T-helper 9 cell (primary cell): ENCODE data around the gene DCANP1.

ENCODE experiments used
- DNase-seq: peaks from one replicate; pipeline ENCODE4 v3.0.0-alpha.2; 2020

DCANP1 gene

DNA sequence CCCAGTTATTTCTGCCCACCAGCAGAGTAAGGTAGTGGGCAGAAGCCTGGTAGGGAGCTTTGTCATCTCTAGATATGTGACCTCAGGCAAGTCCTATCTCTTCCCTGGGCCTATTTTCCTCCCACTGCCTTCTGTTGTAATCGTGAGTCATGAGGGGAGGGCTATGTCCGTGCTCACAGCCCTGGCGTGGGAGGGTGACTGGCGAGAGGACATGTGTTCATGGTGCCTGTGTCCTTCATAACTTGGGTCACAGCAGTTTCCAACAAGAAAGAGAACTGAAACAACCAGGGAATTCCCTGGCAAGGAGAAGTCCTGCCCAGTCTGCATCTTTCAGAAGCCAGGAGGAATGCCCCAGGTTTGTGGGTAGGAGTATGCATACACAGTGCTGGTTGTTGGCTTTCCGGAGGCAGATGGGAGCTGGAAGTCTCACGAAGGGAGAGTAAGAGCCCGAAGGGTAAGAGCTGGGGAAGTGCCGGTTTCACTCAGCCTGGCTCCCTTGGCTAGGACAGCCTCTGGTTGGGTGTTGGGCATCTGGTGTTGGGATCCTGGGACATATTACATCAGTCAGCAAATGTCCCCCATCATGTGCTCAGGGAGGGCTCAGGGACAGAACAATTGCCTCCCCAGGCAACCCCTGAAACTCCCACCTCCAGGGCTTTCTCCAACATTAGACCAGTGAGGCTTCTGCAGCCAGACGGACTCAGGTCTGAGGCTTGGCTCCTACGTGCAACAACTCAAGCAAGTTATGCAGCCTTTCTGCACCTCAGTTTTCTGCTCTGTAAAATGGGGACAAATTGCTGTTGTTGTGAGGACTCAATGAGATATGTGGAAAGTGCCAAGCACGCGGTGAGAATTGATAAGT is 9.3 kb upstream of the DCANP1 start:
- no peak for DNase-seq

DNA sequence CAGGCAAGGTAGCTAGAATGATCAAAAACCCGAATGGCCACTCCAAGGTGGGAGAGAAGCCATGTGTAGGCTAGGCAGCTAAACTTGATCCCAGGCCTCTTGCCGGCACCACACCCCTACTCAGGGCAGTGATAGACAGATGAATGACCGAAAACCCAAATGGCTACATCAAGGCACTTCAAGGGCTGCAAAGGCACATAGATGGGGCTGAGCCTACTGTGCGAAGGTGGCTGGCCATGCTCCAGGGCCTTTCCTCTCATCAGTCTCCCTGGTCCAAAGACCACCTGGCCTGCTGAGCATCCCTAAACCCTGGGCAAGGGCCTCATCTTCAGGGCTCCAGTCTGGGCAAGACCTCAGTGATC is 8.7 kb upstream of the DCANP1 start:
- DNase-seq, result no peak

DNA sequence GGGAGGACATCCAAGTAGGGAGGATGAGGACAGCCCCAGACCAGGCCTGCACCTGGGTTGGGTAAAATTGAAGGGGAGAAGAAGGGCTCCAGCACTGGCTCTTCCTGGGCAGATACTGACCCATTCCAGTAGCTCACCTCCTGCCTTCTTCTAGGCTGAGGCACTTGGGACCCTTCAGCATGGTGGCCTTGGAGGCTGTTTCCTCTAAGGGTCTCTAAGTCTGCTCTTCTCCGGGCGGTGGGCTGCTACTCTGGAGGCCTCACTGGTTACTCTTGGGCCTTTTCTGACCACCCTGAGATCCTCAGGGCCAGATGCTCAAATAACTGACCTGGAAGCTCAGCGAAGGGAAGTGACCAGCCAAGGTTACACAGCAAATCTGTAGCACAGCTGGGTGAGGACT is 7.8 kb upstream of the DCANP1 start:
- DNase-seq, result no peak

DNA sequence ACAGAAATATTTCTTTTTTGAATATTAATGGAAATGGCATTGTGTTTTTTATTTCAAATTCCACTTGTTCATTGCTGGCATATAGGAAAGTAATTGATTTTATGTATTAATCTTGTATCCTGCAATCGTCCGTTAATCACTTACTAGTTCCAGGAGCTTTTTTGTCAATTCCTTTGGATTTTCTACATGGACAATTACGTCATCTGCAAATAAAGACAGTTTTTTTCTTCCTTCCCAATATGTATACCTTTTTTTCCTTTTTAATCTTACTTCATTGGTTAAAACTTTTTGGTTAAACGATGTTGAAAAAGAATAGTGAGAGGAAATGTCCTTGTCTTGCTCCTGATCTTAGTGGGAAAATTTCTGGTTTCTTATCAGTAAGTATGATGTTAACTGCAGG is 6.5 kb upstream of the DCANP1 start:
- DNase-seq, result no peak

DNA sequence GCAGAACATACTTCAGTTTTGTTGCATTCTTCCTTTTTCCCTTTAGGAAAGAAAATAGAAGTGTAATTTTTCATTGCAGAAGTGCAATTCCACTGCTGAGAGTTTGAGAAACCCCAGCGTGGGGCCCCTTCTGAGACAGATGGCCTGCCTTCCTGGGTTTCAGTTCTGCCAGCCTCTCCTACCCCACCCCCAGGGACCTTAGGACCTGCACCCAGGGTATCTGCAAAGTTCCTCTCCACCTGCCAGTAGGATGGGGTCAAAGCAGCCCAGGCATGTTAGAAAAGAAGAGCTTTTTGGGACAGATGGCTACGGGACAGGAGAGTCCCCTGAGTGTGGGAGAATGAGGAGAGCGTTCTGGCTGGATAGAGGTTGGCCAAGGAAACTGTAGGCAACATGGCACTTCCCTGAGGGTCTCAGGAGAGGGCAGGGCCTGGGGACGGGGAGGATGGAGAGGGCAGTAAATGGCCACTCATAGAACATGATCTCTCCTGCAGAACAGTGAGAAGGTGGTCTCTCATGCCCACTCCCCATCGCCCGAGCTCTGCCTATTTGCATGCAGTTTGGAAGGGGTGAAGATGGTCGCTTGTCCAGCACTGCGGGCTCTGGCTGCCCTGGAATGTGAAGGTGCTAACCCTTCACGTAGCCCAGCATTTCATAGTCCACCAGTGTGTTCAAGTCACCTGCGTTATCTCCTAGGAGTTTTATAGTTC is 5.3 kb upstream of the DCANP1 start, which contains the start of gene TIFAB:
Gene TIFAB, minus strand, starts transcription at position 31 of the 710 bp plus-strand sequence. CDS start 2,412 bp downstream, outside the sequence.
- no peak for DNase-seq

DNA sequence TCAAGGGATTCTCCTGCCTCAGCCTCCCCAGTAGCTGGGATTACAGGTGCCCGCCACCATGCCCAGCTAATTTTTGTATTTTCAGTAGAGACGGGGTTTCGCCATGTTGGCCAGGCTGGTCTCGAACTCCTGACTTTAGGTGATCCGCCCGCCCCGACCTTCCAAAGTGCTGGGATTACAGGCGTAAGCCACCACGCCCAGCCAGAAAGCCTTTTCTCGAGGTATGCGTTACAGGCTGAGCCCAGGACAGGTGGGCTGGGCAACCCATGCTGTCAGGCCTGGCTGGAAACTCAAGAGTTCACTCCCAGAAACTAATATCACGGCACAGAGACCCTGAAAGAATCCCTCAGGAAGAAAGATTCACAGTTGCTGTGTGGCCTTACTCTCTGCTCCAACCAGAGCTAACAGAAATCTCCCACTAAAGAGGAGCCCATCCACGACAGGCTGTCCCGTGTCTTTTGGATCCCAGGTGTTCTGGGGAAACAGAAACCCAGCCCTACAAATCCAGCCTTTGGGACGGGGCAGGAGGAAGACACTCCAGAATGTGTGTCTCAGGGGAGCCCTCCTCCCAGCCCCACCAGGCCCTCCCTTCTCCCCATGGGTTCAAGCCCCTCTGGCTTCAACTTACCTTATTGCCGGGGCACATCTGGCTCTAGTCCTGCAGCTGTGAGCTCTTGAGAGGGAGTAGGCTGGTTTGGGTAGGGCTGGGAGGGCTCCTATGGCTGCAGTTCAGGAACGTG is 4.6 kb upstream of the DCANP1 start:
- DNase-seq, result no peak

DNA sequence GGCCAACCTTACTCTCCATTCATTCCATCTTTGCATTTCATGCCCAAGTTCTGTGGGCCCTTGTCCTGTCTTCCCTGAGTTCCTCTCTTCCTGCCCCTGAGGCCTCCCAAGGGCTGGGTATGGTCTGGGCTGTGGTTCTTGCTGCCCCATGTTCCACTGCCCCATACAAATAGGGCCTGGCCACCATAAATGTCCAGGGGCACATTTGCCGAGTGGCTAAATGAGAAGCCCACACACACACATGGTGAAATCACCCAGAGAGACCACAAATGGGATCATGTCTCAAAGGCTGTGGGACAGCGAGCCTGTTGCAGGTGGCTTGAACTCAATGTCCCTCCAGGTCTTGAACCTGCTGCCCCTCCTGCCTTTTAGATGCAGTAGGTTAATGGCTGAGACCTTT is 3.8 kb upstream of the DCANP1 start:
- DNase-seq, result no peak

DNA sequence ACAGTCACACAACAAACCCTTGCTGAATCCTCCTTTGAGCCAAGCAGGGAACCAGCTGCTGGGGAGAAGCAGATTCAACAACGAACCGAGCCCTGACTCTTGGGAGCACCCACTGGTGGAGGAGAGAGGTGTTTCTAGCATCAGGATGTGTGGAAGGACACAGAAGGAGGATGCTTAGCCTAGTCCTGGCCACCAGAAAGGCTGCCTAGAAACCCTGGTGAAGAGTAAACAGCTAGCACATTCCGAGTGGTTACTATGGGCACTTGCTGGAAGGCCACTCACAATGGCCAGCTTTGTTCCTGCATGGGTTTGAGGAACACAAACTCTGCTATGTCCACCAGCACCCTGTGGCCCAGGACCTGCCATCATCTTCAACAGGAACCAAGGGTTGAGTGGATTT is 3.2 kb upstream of the DCANP1 start:
- DNase-seq, result no peak

DNA sequence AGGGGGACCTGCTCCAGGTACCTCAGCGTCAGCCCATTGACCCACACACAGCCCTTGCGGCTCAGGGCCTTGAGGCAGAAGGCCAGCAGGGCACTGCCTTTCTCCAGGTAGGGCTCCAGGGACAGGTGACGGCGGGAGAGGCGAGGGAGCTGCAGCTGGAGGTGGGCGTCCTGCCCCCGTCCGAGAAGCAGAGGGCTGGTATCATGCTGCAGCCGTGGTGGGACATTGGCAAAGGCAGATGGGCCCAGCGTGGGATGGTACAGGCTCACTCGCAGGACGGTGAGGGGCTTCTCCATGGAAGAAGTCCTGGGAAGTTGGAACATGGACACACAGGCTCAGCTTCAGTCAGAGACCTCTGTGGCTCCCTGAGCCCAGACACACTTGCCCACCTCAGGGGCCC is 2.5 kb upstream of the DCANP1 start:
- DNase-seq, result no peak

DNA sequence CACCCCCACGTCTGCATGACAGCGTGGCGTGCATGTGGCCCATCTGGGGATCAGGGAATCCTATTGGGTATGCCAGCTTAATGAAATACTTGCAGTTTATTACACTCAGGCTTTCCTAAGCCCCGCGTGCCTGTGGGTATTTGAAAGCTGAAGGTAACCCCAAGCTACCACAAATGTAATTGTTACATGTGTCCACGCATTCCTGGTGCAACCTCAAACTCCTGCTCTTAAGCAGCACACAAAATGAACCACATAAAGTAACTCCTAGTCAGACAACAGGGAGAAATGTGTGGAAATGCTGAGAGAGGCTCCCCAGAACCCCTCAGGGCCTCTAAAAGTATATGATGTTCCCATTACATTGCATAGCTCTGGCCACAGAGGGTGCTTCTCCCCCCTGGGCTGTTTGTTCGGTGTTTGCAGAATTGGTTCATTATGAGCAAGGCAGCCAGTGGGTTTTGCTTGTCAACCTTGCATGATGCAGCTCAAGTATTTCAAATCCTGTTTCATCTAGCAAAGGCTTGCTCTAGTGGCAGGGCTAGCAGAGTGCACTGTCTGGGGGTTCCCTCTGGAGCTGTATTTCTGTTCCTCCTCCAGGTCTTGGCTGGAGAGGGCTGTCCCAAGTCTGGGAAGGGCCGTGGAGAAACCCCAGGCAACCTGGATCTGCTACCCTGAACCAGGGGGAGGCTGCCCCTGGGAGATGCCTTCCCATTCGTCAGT is 1.8 kb upstream of the DCANP1 start:
- DNase-seq, result no peak

DNA sequence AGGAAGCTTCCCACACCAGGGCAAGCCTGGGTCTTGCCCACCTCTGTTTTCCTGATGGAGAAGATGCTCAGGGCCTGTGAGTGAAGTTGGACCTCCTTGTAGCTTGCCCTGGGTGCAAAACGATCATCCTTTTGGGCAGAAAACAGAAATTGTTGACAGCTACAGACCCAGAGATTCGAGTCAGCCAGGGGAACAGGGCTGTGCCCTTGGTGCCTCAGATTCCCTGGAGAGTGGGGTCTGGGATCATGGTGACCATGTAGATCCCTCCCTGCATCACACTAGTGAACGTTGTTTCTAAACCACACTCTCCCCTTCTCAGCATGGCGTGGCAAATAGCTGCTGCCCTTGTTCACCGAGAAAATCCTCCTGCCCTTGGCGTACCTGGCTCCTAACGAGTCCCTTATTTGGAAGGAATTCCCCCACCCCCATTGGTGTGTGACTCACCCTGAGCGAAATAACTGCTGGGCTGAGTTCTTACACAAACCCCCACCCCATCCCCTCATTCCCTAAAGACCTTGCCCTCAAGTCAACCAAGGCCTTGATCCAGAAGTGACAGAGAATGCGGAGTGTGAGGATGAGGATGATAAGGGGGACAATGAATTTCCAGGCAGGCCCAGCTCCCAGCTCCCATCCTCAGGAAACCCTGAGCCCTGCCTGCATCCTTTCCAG is 1.1 kb upstream of the DCANP1 start:
- no peak for DNase-seq

DNA sequence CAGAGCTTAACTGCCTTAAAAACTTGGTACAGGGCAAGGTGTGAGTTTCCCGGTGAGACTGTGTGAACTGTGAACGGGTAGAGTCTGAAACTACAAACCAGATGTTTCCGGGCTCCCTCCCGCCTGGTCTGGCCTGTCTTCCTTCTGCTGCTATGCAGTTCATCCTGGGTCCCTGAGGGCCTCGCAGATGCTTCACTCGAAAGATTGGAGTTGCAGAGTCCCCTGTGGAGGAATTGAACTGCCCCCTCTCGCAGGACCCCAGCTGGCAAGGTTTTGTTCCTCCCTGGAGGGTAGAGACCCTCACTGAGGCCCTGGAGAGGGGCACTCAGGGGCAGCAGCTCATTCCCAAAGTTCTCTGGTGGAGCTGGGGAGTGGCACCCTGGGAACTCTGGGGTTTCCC is 533 bp downstream of the DCANP1 start:
- DNase-seq, result no peak

DNA sequence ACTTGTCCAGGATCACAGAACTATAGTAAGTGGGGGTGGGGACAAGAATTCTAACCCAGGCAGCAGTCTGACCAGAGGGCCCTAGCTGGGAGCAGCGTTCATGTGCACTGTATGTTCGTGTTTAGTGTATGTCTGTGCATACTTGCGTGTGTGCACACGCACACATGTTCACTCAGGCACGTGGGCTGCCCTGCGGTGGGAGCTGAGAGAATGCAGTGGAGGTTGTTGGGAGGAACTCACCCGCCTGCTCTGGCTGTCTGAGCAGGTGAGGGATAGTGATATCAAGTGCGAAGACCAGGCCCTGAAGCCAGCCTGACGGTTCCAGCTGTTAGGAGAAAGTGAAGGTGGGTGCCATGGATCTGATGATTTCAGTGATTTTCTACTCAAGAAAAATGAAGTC is 942 bp downstream of the DCANP1 start:
- no peak for DNase-seq

DNA sequence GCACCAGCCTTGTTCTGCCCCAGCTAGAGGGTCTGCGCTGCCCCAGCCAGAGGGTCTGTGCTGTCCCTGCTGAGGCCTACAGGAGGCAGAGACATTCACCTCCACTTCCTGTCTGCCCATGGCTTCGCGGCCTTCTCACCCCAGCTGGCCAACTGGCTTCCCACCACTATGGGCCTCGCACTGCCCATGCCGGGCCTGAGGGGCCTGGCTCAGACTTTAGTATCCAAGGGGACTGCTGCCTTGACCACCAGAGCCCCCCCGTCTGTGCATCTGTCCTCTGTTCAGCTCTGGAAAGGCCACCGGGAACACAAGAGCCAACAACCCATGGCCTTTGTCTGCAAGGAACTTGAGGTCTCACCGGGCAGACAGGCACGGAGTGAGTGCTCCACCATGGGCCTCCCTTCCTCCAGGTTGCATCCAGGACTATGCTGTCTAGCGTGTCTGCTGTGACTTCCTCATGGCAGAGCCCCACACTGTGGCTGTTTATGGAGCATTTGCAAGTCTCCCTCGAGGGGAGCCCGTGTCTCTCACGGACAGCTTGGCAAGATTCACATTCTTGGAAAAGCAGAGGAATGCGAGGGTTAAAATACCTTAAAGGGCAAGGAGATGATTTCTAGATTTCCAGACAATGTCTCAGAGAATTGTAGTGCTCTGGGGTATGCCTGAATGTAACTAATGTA is 1.7 kb downstream of the DCANP1 start:
- no peak for DNase-seq

DNA sequence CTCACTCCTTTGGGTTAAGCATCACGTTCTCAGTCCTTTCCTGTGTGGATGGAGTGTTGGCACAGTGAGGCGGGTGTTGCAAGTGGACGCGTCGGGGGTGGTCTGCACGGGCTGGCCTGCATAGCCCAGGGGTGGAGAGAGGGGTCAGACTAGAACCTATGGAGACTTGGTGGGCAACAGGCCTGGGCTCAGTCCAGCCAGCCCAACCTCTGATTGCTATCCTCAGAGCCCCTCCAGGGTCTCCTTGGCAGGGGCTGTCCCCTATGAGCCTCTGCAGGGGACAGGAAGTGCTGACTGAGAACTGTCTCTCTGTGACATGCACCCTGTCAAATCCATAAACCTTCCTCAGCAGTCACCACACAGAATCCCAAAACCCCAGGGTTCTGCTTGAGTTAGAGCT is 2.3 kb downstream of the DCANP1 start:
- DNase-seq, result no peak

DNA sequence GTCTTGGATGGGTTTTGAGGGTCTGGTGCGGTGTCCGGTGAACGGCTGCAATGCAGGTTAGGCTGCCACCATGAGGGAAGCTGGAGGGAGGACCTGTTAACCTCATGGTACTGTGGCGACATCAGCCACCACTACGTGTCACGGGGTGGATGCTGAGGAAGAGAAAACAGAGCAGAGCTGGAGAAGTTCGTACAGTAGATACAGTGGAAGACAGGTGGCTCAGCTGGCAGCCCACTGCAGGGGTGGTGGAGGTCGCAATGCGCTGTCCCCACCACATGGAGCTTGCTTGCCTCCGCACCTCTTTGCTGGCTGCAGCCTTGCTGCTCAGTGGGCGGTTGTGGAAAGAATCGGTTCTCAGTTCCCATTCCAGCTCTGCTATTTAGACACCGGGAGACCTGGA is 2.8 kb downstream of the DCANP1 start:
- DNase-seq, result no peak

DNA sequence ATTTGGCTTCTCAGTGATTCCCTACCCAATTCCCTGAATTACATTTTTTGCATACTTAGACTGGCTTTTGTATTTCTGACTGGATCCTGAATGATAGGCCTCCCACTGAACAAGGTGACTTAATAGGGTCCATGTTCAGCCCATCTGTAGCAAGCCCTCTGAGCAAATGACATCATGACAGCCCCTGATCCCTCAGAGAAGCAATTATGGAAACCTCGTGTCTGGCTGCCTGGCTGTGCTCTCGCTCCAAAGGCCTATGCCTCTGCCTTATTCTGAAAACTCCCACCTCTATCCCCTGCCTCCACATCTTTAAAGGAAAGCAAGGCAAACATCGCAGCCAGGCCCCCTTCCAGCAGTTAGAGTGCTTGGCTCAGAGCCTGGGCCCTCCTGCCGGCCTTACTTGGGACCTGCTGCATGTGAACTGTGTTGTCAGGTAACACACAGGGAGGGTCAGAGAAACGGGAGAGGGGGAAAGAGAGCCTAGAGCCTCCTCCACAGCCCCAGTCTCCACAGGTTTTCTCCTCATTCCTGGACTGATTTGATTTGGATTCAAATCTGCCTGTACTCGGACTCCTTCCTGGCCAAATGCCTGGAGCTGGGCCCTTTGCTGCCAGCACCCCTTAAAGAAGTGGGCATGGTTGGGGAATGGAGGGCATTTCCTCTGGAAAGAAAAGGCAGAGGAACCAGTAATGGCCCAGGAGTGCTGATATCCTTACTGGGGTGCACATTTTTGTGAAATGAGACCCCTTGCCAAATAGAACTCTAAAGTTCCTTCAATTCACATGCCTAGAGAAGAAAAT is 3.8 kb downstream of the DCANP1 start:
- no peak for DNase-seq

DNA sequence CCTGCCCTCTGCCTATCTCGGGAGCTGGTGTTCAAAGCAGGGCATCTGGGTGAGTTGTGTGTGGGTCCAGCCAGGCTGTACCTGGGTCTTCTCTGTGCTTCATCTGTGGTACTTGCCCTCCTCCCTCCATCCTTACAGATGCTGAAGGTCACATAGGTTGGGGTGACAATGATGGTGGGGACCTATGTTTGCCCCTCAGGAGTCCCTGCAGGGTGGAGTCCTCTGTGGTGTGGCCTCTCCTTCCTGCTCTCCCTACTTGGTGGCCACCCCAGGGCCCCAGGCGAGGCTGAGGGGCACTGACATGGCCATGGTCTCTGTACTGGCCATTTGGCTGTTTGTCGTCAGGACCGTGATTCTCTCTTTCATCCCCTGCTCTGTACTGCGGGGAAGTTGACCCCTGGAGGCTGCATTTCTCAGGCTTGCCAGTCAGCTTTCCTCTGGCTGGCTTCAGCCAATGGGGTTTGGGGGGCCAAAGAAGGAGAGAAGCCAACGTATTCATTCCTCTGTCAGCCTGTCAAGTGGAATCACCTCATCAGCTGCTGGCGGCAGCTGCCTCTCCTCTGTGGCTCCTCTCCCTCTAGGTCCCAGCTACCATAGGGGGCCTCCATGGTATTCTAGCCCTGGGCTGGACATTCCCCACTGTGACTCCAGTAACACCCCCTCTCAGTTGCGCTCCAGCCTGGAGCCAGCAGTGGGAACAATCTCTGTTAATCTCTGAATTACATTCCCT is 4.6 kb downstream of the DCANP1 start:
- no peak for DNase-seq

DNA sequence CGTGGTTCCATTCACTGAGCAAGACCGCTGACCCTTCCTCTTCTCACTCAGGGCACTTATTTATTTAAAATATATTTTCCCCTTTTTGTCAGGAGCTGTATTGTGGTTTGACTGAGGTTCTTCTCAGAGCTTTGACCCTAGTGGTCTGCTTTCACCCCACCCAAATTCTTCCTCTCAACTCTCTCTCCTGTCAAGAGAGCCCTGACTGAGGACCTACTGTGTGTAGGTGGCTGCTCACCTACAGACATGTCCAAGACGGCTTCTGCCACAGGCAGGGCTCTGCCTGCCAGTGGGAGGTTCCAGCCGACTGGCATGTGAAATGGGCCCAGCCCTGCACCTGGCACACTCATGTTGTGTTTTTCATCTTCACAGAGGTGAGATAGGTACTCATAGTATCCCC is 5.2 kb downstream of the DCANP1 start:
- DNase-seq, result no peak

DNA sequence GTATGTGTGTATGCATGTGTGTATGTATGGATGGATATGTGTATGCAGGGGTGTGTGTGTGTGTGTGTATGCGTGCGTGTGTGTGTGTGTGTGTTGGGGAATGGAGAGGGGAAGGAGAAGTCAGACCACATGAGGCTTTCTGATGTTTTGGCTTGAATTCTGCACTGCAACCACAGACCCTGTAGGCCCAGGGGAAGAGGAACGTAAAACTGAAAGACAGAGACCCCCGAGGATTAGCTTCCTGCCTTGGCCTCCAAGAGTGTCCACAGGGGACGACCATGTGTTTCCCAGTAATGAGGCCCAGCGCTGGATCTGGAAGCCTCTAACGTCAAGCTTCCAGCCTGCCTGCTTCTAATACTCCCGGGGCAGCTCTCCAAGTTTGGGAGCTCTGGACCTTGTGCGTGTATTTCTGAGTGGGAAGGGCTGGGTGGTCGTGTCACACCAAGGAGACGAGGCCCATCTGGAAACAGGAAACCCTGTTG is 5.8 kb downstream of the DCANP1 start:
- DNase-seq, result no peak
